NCI-H1417 (cell line): Measurements from ENCODE around the gene PRR5L.
"Not testable (repeated sequence)": the region's sequence is repeated elsewhere in the genome, so short reads cannot be mapped to it uniquely, and the experiment has no call there.

Source experiments
- DNase-seq, 3 experiments: peaks; one replicate each; lab custom pipeline; 2025; lab: John Stamatoyannopoulos, UW

Gene PRR5L

GRCh38 chr11:36280531-36280930 lies 15.6 kb upstream of the PRR5L start:
- no peak for DNase-seq

- DNase-seq = no peak
Observed at GRCh38 chr11:36281850-36282249, 14.2 kb upstream of the PRR5L start.

- DNase-seq = no peak
Observed at GRCh38 chr11:36282926-36283325, 13.2 kb upstream of the PRR5L start.

- peak in 1 of 3 experiments; percentile 45 for DNase-seq
Observed at GRCh38 chr11:36288442-36289225, 7.5 kb upstream of the PRR5L start.

GRCh38 chr11:36289226-36289852 lies 6.7 kb upstream of the PRR5L start, which contains the start of gene COMMD9:
Gene COMMD9, minus strand, starts transcription at chr11:36289424. Its CDS starts 12 bp downstream, at chr11:36289412.
- peak; percentile 91 to 97 (median 95) for DNase-seq

GRCh38 chr11:36292311-36292722 lies 3.8 kb upstream of the PRR5L start:
- DNase-seq = peak; percentile 11 to 55 (median 49)

GRCh38 chr11:36296884-36297543 lies 926 bp downstream of the PRR5L start:
- no peak for DNase-seq

- no peak for DNase-seq
Observed at GRCh38 chr11:36300650-36301049, 4.6 kb downstream of the PRR5L start.

- DNase-seq = no peak
Observed at GRCh38 chr11:36304351-36304750, 8.3 kb downstream of the PRR5L start.

GRCh38 chr11:36305047-36305446 lies 9.0 kb downstream of the PRR5L start:
- no peak for DNase-seq

- DNase-seq = no peak
Observed at GRCh38 chr11:36306888-36307287, 10.8 kb downstream of the PRR5L start.

GRCh38 chr11:36308577-36308976 lies 12.5 kb downstream of the PRR5L start:
- DNase-seq = no peak

GRCh38 chr11:36309779-36310178 lies 13.7 kb downstream of the PRR5L start:
- no peak for DNase-seq

GRCh38 chr11:36311926-36312595 lies 16.0 kb downstream of the PRR5L start:
- DNase-seq = peak in 2 of 3 experiments; percentile 7 to 66

- no peak for DNase-seq
Observed at GRCh38 chr11:36312611-36313472, 16.8 kb downstream of the PRR5L start.

GRCh38 chr11:36313750-36314433 lies 17.8 kb downstream of the PRR5L start:
- DNase-seq = no peak

- no peak for DNase-seq
Observed at GRCh38 chr11:36314434-36314767, 18.3 kb downstream of the PRR5L start.

- DNase-seq = no peak
Observed at GRCh38 chr11:36316049-36316448, 20.0 kb downstream of the PRR5L start.

- DNase-seq = peak in 1 of 3 experiments; percentile 15
Observed at GRCh38 chr11:36317992-36318391, 21.9 kb downstream of the PRR5L start.

- not testable (repeated sequence) for DNase-seq
Observed at GRCh38 chr11:36324956-36325355, 28.9 kb downstream of the PRR5L start.

- not testable (repeated sequence) for DNase-seq
Observed at GRCh38 chr11:36325403-36325802, 29.3 kb downstream of the PRR5L start.
